ENCODE measurements around the gene PLIN1.

DNA sequence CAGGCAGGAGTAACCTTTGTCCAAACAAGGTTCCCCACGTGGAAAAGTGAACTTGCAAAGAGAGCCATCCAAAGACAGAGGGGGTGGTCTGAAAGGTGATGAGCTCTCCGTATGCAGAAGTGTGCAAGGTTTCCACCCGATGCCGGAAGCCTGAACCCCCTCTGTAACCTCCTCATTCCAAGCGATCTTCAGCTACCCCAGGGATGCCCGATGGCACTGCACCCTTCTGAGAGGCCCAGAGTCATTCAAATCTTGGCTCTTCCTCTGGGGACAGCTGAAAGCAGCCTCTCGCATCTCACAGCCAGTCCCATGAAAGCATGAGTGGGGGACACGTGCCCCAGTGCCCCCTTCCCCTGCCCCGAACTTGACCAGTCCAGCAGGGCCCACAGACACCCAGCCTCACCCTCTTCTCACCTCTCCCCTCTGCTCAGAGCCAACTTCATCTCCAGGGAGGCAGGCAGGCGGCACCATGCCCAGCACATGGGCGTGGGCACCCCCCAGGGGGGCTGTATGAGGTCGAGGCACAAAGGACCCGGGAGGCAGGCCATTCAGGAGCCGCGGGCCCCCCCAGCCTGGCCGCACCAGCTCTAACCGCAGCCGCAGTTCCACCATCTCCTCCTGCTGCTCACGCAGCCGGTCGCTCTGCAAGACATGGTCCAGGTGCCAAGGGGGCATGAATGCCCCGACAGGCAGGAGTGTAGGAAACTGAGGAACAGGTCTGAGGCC is 32.6 kb downstream of the PLIN1 start:
- TF ChIP-seq, protein P1, sequence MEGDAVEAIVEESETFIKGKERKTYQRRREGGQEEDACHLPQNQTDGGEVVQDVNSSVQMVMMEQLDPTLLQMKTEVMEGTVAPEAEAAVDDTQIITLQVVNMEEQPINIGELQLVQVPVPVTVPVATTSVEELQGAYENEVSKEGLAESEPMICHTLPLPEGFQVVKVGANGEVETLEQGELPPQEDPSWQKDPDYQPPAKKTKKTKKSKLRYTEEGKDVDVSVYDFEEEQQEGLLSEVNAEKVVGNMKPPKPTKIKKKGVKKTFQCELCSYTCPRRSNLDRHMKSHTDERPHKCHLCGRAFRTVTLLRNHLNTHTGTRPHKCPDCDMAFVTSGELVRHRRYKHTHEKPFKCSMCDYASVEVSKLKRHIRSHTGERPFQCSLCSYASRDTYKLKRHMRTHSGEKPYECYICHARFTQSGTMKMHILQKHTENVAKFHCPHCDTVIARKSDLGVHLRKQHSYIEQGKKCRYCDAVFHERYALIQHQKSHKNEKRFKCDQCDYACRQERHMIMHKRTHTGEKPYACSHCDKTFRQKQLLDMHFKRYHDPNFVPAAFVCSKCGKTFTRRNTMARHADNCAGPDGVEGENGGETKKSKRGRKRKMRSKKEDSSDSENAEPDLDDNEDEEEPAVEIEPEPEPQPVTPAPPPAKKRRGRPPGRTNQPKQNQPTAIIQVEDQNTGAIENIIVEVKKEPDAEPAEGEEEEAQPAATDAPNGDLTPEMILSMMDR (IDR thresholded peaks at IDR 0.05 in 2 of 3, conservative IDR thresholded peaks at IDR 0.05 in 1 of 3; ENCODE audit: borderline replicate concordance in 1 of 3, insufficient read depth in 1 of 3, low read depth in 2 of 3, low read length in 2 of 3) = no peak
- no peak for TF ChIP-seq ATF3 (IDR thresholded peaks at IDR 0.05)
- no peak for TF ChIP-seq YY1 (IDR thresholded peaks at IDR 0.05; ENCODE audit: extremely low read depth, insufficient replicate concordance, low read depth, low read length)
